CD14-positive monocyte (primary cell): ENCODE results near the gene RHBG. TPM values are rescaled to one million over a fixed set of nuclear protein-coding genes. Genes with fewer than 3 reads are reported as not detected.
A peak's percentile ranks its signal among the peaks of the same experiment; 100 is the strongest.

Experiments
- DNase-seq, 3 donors: peaks; one replicate each; pipeline ENCODE4 v3.0.0-alpha.2; 2011 to 2022
- H2AFZ ChIP-seq: 2 replicates; pipeline ENCODE4 v1.6.0; 2012; ENCODE audit warnings: mild to moderate bottlenecking, low read depth, low read length, inconsistent platforms; ENCODE audit not compliant: insufficient read depth, poor library complexity, severe bottlenecking
- H3K27ac ChIP-seq, 2 donors: 1 replicate in 1 of 2; 2 replicates in 1 of 2; pipeline ENCODE4 v1.5.1; 2012 to 2013; ENCODE audit warnings: low read length in 2 of 2, control low read depth in 1 of 2, inconsistent platforms in 1 of 2, low read depth in 1 of 2, mild to moderate bottlenecking in 1 of 2
- H3K27me3 ChIP-seq, 2 donors: one replicate each; pipeline versions ENCODE4 v1.6.0 to v1.6.1; 2011 to 2013; ENCODE audit warnings: low read length in 2 of 2; ENCODE audit not compliant: control insufficient read depth in 2 of 2, insufficient read depth in 2 of 2
- H3K36me3 ChIP-seq, 2 donors: replicated peaks in 1 of 2; 1 replicate in 1 of 2; 2 replicates in 1 of 2; pipeline versions ENCODE4 v1.5.1 to v1.6.1; 2012 to 2013; ENCODE audit warnings: low read length in 2 of 2, control low read depth in 1 of 2, inconsistent platforms in 1 of 2, mild to moderate bottlenecking in 1 of 2; ENCODE audit not compliant: insufficient read depth in 2 of 2, control insufficient read depth in 1 of 2
- H3K4me1 ChIP-seq, 2 donors: 1 replicate in 1 of 2; 2 replicates in 1 of 2; pipeline versions ENCODE4 v1.5.1 to v1.6.1; 2012 to 2013; ENCODE audit warnings: low read length in 2 of 2, control low read depth in 1 of 2, inconsistent platforms in 1 of 2, mild to moderate bottlenecking in 1 of 2, moderate library complexity in 1 of 2; ENCODE audit not compliant: insufficient read depth in 2 of 2, control insufficient read depth in 1 of 2
- H3K4me2 ChIP-seq: replicated peaks from 2 replicates; pipeline ENCODE3; 2012; ENCODE audit warnings: low read length, moderate library complexity, mild to moderate bottlenecking; ENCODE audit not compliant: poor library complexity, severe bottlenecking; ENCODE audit errors: extremely low read depth
- H3K4me3 ChIP-seq, 3 experiments: fragments of 200-600 bp in 1 of 3; sonication (generic) in 1 of 3; replicated peaks in 1 of 3; 1 replicate in 2 of 3; 2 replicates in 1 of 3; pipeline ENCODE4 v1.5.1; 2011 to 2013; ENCODE audit warnings: low read length in 3 of 3, mild to moderate bottlenecking in 3 of 3, control low read depth in 2 of 3, low read depth in 2 of 3, inconsistent platforms in 1 of 3, moderate library complexity in 1 of 3
- H3K79me2 ChIP-seq: 2 replicates; pipeline ENCODE4 v1.6.0; 2012; ENCODE audit warnings: mild to moderate bottlenecking, control low read depth, inconsistent platforms, low read length, moderate library complexity; ENCODE audit not compliant: insufficient read depth
- H3K9ac ChIP-seq: 2 replicates; pipeline ENCODE4 v1.6.0; 2017; ENCODE audit warnings: low read length, mild to moderate bottlenecking; ENCODE audit not compliant: insufficient read depth, poor library complexity, severe bottlenecking
- H3K9me3 ChIP-seq, 2 donors: replicated peaks in 1 of 2; 1 replicate in 1 of 2; 2 replicates in 1 of 2; pipeline versions ENCODE4 v1.5.1 to v1.6.1; 2012 to 2013; ENCODE audit warnings: low read length in 2 of 2, control low read depth in 1 of 2; ENCODE audit not compliant: control insufficient read depth in 1 of 2, insufficient read depth in 1 of 2
- H4K20me1 ChIP-seq: 2 replicates; pipeline ENCODE4 v1.6.0; 2012; ENCODE audit warnings: mild to moderate bottlenecking, low read length, control low read depth, moderate library complexity; ENCODE audit not compliant: insufficient read depth
- H3K27ac Mint-ChIP-seq, 7 donors: one replicate each; pipeline ENCODE4 v1.8.0; 2020; ENCODE audit warnings: mild to moderate bottlenecking in 7 of 7, mixed read lengths in 7 of 7, moderate library complexity in 6 of 7, inconsistent platforms in 2 of 7
- H3K27me3 Mint-ChIP-seq, 3 donors: one replicate each; pipeline ENCODE4 v1.8.0; 2021 to 2022; ENCODE audit warnings: low read depth in 3 of 3, mild to moderate bottlenecking in 3 of 3, mixed read lengths in 3 of 3, moderate library complexity in 3 of 3, inconsistent platforms in 1 of 3
- H3K36me3 Mint-ChIP-seq, 2 donors: one replicate each; pipeline ENCODE4 v1.8.0; 2020; ENCODE audit warnings: mixed read lengths in 2 of 2, inconsistent platforms in 1 of 2, mild to moderate bottlenecking in 1 of 2
- H3K4me1 Mint-ChIP-seq: one replicate; pipeline ENCODE4 v1.8.0; 2020; ENCODE audit warnings: mild to moderate bottlenecking, mixed read lengths
- H3K4me3 Mint-ChIP-seq, 2 donors: one replicate each; pipeline ENCODE4 v1.8.0; 2020; ENCODE audit warnings: mild to moderate bottlenecking in 2 of 2, mixed read lengths in 2 of 2, moderate library complexity in 1 of 2
- H3K9me3 Mint-ChIP-seq, 7 donors: one replicate each; pipeline ENCODE4 v1.8.0; 2020 to 2022; ENCODE audit warnings: mixed read lengths in 7 of 7, mild to moderate bottlenecking in 6 of 7, moderate library complexity in 6 of 7, inconsistent platforms in 2 of 7
- WGBS: methylation state at CpG from one replicate; pipeline ENCODE4 v1.1.5; 2013; ENCODE audit warnings: missing lambda C conversion rate; ENCODE audit not compliant: insufficient coverage; 5-methylcytosine and 5-hydroxymethylcytosine counted together
- intact Hi-C, 2 donors: fragments of 100-400 bp; cut with micrococcal nuclease; formaldehyde crosslinking; loops; one replicate each; pipeline versions ENCODE4 v1.15.0 to v1.15.1; 2023
- polyA plus RNA-seq, 3 donors: library from polyadenylated mRNA; depleted of rRNA in 1 of 3; unstranded in 2 of 3; stranded (reverse) in 1 of 3; fragments of 300-500 nt in 2 of 3; fragments of >200 nt in 1 of 3; fragmentation: Illumina TruSeq in 2 of 3; gene quantifications; 1 replicate in 2 of 3; 2 replicates in 1 of 3; pipeline ENCODE4 v1.2.3, GENCODE V29; 2012 to 2021
- TF ChIP-seq, protein P1 (sequence below): fragments of 200-600 bp; IDR thresholded peaks from one replicate; pipeline ENCODE4 v1.8.0; 2022; ENCODE audit warnings: antibody characterized with exemption, mild to moderate bottlenecking

Gene RHBG
- polyA plus RNA-seq, 3 donors = 0.08 TPM; not detected in 2

DNA sequence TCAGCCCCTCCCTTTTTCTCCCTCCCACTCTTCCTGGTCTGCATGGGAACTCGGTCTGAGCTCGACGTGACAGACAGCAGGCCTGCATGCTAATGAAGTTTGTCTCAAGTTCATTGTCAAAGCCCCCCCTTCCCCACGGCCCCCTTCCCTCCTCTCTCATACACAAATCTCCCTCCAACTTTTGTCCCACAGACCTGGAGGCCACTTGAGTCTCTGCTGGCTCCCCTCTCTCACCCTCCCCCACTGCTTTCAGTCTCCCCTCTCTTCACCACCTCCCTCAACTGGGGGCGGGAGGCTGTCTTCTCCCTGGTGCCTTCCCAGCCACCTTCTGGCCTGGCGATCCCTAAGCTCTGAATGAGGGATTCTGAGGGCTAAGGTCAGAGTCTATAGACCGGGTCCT is 61.3 kb downstream of the RHBG start:
- H3K9me3 Mint-ChIP-seq = peaks cover 0 to 12% (median 5%) of the 10 kb centered on the region in 7 donors
- H3K27me3 ChIP-seq = peaks cover 95 to 100% of the 10 kb centered on the region in 2 donors

DNA sequence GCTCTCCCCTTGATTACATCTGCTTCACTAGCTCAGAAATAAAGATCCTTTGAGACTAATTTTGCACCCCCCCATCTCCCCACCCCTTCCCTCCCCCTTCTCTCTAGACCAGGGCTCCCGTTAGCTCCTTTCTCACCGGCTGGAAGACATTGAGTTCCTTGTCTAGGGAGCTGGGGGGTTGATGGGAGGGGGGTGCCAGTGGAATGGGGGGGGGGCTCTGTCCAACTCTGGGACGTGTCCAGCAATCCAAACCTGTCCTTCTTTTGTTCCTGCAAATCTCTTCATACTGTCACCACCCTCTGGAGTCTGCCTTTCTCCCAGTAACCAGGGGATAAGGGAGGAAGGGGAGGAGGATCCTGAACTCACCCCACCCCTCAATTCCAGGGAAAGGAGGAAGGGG is 61.9 kb downstream of the RHBG start:
- Mint-ChIP-seq H3K4me3 (peak overlapping the region in 1 of 2 donors; percentile 76), H3K4me1 (peaks cover 7% of the 10 kb centered on the region), H3K9me3 (peaks cover 0 to 16% (median 8%) of the 10 kb centered on the region in 7 donors), H3K36me3 (peaks cover 5 to 9% of the 10 kb centered on the region in 2 donors), H3K27me3 (peaks cover 99 to 100% (median 100%) of the 10 kb centered on the region in 3 donors), H3K27ac (no peak overlapping the region)
- no peak for DNase-seq
- Histone ChIP-seq H3K4me2 (no peak overlapping the region), H3K4me3 (no peak overlapping the region), H3K27ac (no peak overlapping the region), H3K36me3 (no peaks in the 10 kb centered on the region), H3K9me3 (peaks cover 3 to 56% of the 10 kb centered on the region in 2 donors), H3K27me3 (peaks cover 94 to 99% of the 10 kb centered on the region in 2 donors), H3K4me1 (peaks cover 6 to 9% of the 10 kb centered on the region in 2 donors), H3K79me2 (no peaks in the 10 kb centered on the region), H2AFZ (no peak overlapping the region), H3K9ac (no peak overlapping the region), H4K20me1 (no peaks in the 10 kb centered on the region)
- intact Hi-C loops = no loop called here
- TF ChIP-seq, protein P1, sequence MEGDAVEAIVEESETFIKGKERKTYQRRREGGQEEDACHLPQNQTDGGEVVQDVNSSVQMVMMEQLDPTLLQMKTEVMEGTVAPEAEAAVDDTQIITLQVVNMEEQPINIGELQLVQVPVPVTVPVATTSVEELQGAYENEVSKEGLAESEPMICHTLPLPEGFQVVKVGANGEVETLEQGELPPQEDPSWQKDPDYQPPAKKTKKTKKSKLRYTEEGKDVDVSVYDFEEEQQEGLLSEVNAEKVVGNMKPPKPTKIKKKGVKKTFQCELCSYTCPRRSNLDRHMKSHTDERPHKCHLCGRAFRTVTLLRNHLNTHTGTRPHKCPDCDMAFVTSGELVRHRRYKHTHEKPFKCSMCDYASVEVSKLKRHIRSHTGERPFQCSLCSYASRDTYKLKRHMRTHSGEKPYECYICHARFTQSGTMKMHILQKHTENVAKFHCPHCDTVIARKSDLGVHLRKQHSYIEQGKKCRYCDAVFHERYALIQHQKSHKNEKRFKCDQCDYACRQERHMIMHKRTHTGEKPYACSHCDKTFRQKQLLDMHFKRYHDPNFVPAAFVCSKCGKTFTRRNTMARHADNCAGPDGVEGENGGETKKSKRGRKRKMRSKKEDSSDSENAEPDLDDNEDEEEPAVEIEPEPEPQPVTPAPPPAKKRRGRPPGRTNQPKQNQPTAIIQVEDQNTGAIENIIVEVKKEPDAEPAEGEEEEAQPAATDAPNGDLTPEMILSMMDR = no peak
- no CpG with 5 or more reads among the region's 3 CpGs for WGBS

More for the DNA sequence above, 61.3 kb downstream of the RHBG start:
- H3K9ac ChIP-seq = no peak overlapping the region
- intact Hi-C loops = no loop called here
- no peak overlapping the region for H2AFZ ChIP-seq
- no peak overlapping the region for H3K4me3 ChIP-seq
- TF ChIP-seq, protein P1 = no peak
- 2% methylated on average over 4 of the region's 7 CpGs for WGBS
- no peak overlapping the region for H3K4me2 ChIP-seq
- H3K4me1 Mint-ChIP-seq = peaks cover 4% of the 10 kb centered on the region
- no peak overlapping the region for H3K27ac Mint-ChIP-seq
- H4K20me1 ChIP-seq = no peaks in the 10 kb centered on the region
- no peaks in the 10 kb centered on the region for H3K36me3 ChIP-seq
- peaks cover under 1 to 3% of the 10 kb centered on the region in 2 donors for H3K4me1 ChIP-seq
- H3K36me3 Mint-ChIP-seq = peaks cover 3 to 7% of the 10 kb centered on the region in 2 donors
- H3K79me2 ChIP-seq = no peaks in the 10 kb centered on the region
- no peak for DNase-seq
- peaks cover 3 to 54% of the 10 kb centered on the region in 2 donors for H3K9me3 ChIP-seq
- H3K4me3 Mint-ChIP-seq = peak overlapping the region in 1 of 2 donors; percentile 76
- peaks cover 97 to 99% (median 99%) of the 10 kb centered on the region in 3 donors for H3K27me3 Mint-ChIP-seq
- no peak overlapping the region for H3K27ac ChIP-seq
